Left ventricle myocardium superior (tissue), 1 donor: ENCODE data around the gene IRF7. TPM values are rescaled to one million over a fixed set of nuclear protein-coding genes. Genes with fewer than 3 reads are reported as not detected.

Experiments
- ATAC-seq: fragments of 200-7000 bp; cut with Tn5 transposase; one replicate; pipeline ENCODE4 v1.9.1; 2020; ENCODE audit warnings: mild to moderate bottlenecking, moderate library complexity
- DNase-seq: peaks from one replicate; pipeline ENCODE4 v3.0.0-alpha.2; 2020
- intact Hi-C: fragments of 100-400 bp; cut with micrococcal nuclease; formaldehyde crosslinking; loops from one replicate; pipeline ENCODE4 v1.11.0; 2022
- total RNA-seq: library from RNA; stranded (reverse); fragmentation: NEBNext Ultra II Directional; extraction: Animal tissue kit (Norgen Biotek cat#: 25700); gene quantifications from one replicate; pipeline ENCODE4 v1.2.1, GENCODE V29; 2021
- donor health status: DM: no; HTN: yes; CAD: no; lungs with severe emphysema.

Gene IRF7
- total RNA-seq, 1 donor from 2014 or later: 14.4 TPM

DNA sequence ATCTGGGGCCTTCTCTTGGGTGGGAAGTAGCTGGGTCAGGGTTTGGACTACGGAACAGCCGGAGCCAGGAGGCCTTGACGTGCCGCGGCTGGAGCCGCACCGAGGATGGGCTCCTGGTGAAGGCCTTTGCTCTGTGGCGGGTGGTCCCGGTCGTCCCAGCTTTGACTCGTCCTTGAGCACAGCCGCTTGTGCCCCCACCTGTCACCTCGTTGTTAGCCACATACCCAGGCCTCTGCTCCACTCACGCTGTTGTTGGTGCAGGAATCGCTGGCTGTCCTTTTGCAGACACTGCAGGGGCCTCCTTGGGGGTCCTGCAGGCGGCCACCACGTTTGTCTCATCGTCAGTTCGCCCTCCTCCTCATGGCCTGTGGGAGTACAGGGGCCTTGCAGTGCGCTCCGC, 22.4 kb downstream of the IRF7 start:
- no peak for ATAC-seq
- intact Hi-C loops: no loop called here

GRCh38 chr11:592918-593317, 22.8 kb downstream of the IRF7 start:
- intact Hi-C loops: no loop called here
- DNase-seq (no peak), ATAC-seq (no peak)

More for the DNA sequence above, 22.4 kb downstream of the IRF7 start:
- no peak for DNase-seq

- DNase-seq: no peak
- intact Hi-C loops: no loop called here
- no peak for ATAC-seq
Measured at GRCh38 chr11:592501-592900, 23.2 kb downstream of the IRF7 start.

DNA sequence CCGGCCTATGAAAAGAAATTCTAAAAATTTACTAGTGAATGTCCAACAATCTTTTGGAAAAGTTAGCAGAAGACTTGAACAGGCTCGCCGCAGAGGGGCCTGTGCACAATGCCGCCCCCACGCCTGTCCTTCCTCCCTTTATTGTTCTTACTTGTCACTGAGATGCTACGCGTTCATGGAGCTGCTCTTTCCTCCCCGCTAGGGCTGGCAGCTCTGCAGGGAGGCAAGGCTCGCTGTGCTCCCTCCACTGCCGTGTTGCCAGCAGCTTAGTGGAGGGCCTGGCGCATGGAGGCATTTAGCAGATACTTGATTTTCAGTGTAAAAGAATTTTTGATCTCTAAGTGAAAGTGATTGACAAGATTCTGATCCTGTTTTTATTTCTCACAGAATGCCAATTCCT, 24.8 kb downstream of the IRF7 start:
- ATAC-seq: no peak
- intact Hi-C loops: no loop called here
- DNase-seq: no peak

DNA sequence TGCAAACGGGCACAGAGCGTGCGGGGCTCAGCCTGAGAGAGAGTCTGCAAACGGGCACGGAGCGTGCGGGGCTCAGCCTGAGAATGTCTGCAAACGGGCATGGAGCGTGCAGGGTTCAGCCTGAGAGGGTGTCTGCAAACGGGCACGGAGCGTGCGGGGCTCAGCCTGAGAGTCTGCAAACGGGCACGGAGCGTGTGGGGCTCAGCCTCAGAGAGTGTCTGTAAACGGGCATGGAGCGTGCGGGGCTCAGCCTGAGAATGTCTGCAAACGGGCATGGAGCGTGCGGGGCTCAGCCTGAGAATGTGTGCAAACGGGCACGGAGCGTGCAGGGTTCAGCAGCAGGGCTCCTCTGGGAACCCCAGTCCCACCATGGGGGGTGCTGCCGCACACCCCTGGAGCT, 26.0 kb downstream of the IRF7 start:
- intact Hi-C loops: no loop called here
- no peak for ATAC-seq
- no peak for DNase-seq

DNA sequence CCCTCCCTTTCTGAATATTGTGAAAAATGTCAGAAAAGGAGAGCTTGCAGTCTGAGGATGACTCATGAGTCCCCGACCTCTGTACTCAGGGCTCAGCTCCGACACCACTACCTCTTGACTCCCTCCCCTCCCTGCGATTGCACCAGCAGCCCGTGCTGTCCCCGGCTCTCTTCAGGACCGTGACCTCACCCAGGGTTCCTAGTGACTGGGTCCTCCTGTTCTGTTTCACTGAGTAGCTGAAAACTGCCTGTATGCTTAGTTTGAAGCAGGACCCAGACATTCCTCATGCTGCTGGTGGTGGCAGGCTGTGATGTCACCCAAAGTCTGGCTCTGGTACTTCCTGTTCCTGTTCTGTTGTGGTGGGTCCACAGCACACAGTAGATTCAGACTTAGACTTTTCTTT, 27.8 kb downstream of the IRF7 start:
- ATAC-seq: peak; percentile 16
- intact Hi-C loops: no loop called here
- DNase-seq: no peak

GRCh38 chr11:587546-587945, 28.2 kb downstream of the IRF7 start:
- no peak for DNase-seq
- ATAC-seq: no peak
- intact Hi-C loops: no loop called here

DNA sequence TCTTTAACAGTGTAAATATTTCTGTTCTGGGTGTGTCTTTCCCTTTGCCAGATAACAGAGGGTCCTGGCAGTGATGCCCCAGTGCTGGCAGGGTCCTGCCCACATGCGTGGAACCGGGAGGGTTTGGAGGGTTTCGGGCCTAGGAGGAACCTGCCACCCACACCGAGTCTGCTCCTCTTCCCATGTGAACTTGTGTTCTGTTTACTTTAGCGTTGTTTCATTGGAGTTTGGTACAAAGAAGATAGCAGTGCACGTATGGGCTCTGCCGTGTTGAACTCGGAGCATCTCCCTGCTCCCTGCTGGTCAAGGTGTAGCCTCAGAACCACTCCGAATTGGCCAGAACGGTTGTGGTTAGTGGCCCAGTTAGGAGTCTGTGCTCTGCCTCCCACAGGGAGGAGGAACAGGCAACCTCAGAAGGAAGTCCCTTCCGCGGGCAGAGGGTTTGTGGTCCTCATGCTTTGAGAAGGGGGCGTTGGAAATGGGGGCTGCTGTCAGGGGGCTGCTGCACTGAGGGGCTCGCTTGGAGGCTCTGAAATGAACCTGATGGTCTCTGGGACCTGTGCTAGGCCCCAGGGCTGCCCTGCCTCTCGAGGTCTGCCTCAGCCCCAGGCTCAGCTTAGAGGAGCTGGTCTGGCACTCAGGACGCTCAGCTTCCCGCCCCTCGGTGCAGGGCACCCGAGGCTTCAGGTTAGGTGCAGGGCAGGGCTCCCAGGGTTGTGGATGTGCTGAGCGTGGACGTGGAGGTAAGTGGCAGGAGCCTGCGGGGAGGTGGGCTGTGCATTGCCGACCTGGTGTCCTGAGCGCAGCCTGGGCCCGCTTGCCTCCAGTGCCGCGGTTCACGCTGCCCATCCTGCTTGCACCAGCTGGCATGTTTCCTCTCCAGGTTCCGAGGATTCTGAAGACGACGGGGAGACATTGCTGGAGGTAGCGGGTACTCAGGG, 29.1 kb downstream of the IRF7 start:
- intact Hi-C loops: no loop called here
- DNase-seq (no peak), ATAC-seq (no peak)

GRCh38 chr11:584287-584686, 31.5 kb downstream of the IRF7 start:
- intact Hi-C loops: no loop called here
- ATAC-seq (no peak), DNase-seq (no peak)

GRCh38 chr11:581752-582151, 34.0 kb downstream of the IRF7 start:
- ATAC-seq (no peak), DNase-seq (no peak)
- intact Hi-C loops: no loop called here

DNA sequence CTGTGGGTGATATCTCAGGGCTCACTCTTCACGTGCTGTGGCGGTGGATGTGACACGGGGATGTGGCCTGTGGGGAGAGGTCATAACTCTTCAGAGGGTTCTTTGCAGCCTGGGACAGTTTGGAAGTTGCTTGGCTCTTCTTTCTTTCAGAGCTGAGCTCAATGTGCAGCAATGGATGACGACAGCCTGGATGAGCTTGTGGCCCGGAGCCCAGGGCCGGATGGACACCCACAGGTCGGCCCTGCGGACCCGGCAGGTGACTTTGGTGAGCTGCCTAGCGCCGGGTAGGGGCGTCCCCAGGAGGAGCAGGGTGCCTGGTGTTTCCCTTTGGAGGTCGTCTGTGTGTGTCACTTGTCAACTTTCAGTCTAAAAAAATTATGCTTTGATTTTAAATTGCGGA, 34.4 kb downstream of the IRF7 start:
- DNase-seq: no peak
- ATAC-seq: peak; percentile 11
- intact Hi-C loops: no loop called here

- no peak for DNase-seq
- intact Hi-C loops: no loop called here
- ATAC-seq: no peak
Measured at GRCh38 chr11:579830-580601, 35.7 kb downstream of the IRF7 start.

DNA sequence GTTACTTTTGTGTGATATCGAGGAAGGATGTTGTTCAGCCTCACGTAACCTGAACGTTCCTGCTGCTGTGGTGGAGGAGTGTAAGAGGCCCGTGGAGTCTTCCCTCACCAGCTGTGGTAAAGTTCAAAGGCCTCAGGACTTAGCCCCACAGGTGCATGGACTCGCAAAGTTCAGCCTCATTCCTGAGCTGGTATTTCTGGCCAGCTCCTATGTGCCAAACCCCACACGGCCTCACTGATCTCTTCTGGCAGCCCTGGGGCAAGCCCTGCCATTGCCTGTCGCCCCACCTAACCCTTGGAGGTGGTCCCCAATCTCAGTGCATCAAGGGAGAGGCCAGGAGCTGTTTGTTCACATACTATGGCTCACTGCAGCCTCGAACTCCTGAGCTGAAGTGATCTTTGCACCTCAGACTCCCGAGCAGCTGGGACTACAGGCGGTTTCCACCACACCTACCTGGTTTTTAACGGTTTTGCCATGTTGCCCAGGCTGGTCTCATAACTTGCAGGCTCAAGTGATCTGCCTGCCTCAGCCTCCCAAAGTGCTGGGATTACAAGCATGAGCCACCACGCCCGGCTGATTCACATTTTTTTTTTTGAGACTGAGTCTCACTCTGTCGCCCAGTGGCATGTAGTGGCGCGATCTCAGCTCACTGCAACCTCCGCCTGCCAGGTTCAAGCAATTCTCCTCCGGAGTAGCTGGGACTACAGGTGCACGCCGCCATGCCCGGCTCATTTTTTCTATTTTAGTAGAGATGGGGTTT, 37.3 kb downstream of the IRF7 start:
- ATAC-seq (no peak), DNase-seq (no peak)
- intact Hi-C loops: no loop called here

GRCh38 chr11:577611-577894, 38.2 kb downstream of the IRF7 start:
- no peak for ATAC-seq
- intact Hi-C loops: no loop called here
- DNase-seq: no peak

DNA sequence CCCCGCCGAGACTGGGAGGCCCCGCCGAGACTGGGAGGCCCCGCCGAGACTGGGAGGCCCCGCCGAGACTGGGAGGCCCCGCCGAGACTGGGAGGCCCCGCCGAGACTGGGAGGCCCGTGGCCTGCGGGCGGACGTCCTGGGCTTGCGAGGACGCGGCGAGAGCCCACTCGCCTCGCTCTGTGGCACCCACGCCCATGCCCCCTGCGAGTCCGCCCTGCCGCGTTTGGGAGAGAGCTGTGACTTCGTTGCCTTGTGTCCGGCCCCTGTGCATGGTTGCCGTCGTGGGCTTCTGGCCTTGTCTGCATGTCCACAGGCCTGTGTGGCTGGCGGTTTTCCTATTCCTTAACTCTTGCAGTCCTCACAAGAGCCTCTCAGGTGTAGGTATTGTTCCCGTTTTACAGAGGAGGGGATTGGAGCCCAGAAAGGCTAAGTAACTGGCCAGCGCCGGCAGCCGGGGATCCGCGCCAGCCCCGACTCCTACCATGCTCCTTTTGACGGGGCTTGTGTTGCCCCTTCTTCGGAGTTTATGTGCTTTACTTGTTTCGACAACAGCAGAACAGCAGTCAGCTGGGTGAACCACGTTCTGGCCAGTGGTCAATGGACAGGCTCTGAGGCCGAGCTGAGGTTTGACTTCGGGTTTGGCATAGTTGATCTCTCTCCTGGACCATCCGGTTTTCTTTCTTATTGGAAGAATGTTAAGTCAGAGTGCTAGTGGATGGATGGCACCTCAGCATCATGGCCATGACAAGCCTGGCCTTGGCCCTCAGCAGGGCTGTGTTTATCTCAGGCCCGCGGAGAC, 38.7 kb downstream of the IRF7 start:
- peak; percentile 40 for DNase-seq
- intact Hi-C loops: no loop called here
- ATAC-seq: no peak

- ATAC-seq (peak; percentile 91), DNase-seq (peak; percentile 98)
- intact Hi-C loops: no loop called here
Measured at GRCh38 chr11:575996-576768, 39.6 kb downstream of the IRF7 start, which contains the start of gene PHRF1. TSS of gene PHRF1 (plus strand) at chr11:576470. CDS start at chr11:581513, 5,043 bp downstream.

DNA sequence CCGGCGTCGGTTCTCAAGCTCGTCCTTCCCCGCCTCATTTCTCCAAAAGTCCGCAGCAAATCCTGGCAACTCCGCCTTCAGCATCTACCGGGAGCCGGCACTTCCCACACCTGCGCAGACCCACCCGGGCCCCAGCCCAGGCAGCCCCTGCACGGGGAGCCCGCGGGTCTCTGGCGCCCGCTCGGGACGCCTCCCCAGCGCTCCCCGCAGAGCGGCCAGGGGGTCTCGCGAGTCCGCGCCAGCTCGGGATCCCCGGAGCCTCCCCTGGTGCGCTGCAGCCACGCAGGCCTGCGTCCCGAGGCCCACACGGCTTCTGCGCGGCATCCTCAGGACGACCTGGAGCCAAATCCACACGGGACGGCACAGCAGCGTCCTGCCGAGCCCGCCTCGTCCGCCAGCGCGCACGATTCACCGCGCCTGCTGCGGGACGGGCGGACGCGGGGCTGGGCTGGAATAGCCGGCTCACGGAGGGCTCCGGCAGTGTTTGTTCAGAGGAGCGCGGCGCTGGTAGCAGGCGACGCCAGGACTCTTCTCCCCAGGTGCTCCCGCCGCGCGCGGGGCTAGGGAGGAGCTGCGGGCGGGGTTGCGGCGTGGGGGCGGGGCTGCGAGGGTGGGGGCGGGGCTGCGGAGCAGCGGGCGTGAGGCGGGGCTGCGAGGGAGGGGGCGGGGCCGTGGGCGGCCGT, 40.3 kb downstream of the IRF7 start:
- intact Hi-C loops: no loop called here

More for the DNA sequence above, 40.3 kb downstream of the IRF7 start:
- DNase-seq (no peak), ATAC-seq (peak; percentile 75)
